Liver (tissue), 9 donors: ENCODE data around the gene CARTPT. TPM values are rescaled to one million over a fixed set of nuclear protein-coding genes. Genes with fewer than 3 reads are reported as not detected.

ENCODE experiments used
- DNase-seq: peaks from one replicate; pipeline ENCODE4 v3.0.0-alpha.2; 2017; ENCODE audit warnings: low spot score
- H3K27ac ChIP-seq, 2 donors: one replicate each; pipeline ENCODE4 v1.7.0; 2013; ENCODE audit warnings: inconsistent platforms in 2 of 2, low read length in 2 of 2, control low read depth in 1 of 2, low read depth in 1 of 2, mild to moderate bottlenecking in 1 of 2
- H3K27me3 ChIP-seq, 4 donors: one replicate each; pipeline versions ENCODE4 v1.6.1 to v1.7.0; 2013; ENCODE audit warnings: low read length in 3 of 4, inconsistent platforms in 1 of 4, mild to moderate bottlenecking in 1 of 4, moderate library complexity in 1 of 4; ENCODE audit not compliant: control insufficient read depth in 4 of 4, insufficient read depth in 4 of 4
- H3K36me3 ChIP-seq, 4 donors: one replicate each; pipeline versions ENCODE4 v1.6.1 to v1.7.0; 2013; ENCODE audit warnings: low read length in 3 of 4, mild to moderate bottlenecking in 3 of 4, low read depth in 1 of 4, moderate library complexity in 1 of 4; ENCODE audit not compliant: control insufficient read depth in 4 of 4, insufficient read depth in 3 of 4
- H3K4me1 ChIP-seq, 4 donors: one replicate each; pipeline versions ENCODE4 v1.6.1 to v1.7.0; 2013; ENCODE audit warnings: low read length in 3 of 4, mild to moderate bottlenecking in 3 of 4, moderate library complexity in 1 of 4; ENCODE audit not compliant: control insufficient read depth in 4 of 4, insufficient read depth in 4 of 4
- H3K4me3 ChIP-seq, 3 donors: one replicate each; pipeline versions ENCODE4 v1.6.1 to v1.7.0; 2013; ENCODE audit warnings: low read length in 3 of 3, control low read depth in 1 of 3, low read depth in 1 of 3, mild to moderate bottlenecking in 1 of 3
- H3K9ac ChIP-seq, 2 donors: one replicate each; pipeline ENCODE4 v1.7.0; 2013; ENCODE audit warnings: low read length in 2 of 2, mild to moderate bottlenecking in 2 of 2, moderate library complexity in 2 of 2, control low read depth in 1 of 2, low read depth in 1 of 2
- H3K9me3 ChIP-seq, 4 donors: one replicate each; pipeline versions ENCODE4 v1.6.1 to v1.7.0; 2013; ENCODE audit warnings: low read length in 3 of 4; ENCODE audit not compliant: control insufficient read depth in 4 of 4
- ATF3 ChIP-seq: IDR thresholded peaks from 2 replicates; pipeline ENCODE4 v1.6.1; 2016; ENCODE audit warnings: antibody characterized with exemption
- CTCF ChIP-seq: fragments of 150-350 bp; IDR thresholded peaks from 2 replicates; pipeline ENCODE4 v1.5.1; 2017; ENCODE audit warnings: improper control_type of control experiment, low read depth, low read length; ENCODE audit not compliant: missing input control
- FOXA1 ChIP-seq: IDR thresholded peaks from 2 replicates; pipeline ENCODE4 v1.6.1; 2016; ENCODE audit warnings: antibody characterized with exemption
- FOXA2 ChIP-seq: IDR thresholded peaks from 2 replicates; pipeline ENCODE4 v1.6.1; 2016; ENCODE audit warnings: antibody characterized with exemption
- GABPA ChIP-seq, 2 donors: IDR thresholded peaks in 1 of 2; conservative IDR thresholded peaks in 1 of 2; 2 replicates each; pipeline ENCODE4 v1.6.1; 2016; ENCODE audit warnings: antibody characterized with exemption in 2 of 2, mild to moderate bottlenecking in 1 of 2, moderate library complexity in 1 of 2
- HNF4A ChIP-seq, 2 donors: conservative IDR thresholded peaks; 2 replicates each; pipeline ENCODE4 v1.6.1; 2016; ENCODE audit warnings: antibody characterized with exemption in 2 of 2, mild to moderate bottlenecking in 2 of 2
- HNF4G ChIP-seq: IDR thresholded peaks from 2 replicates; pipeline ENCODE4 v1.6.1; 2016; ENCODE audit warnings: antibody characterized with exemption
- JUND ChIP-seq, 2 donors: IDR thresholded peaks; 2 replicates each; pipeline ENCODE4 v1.6.1; 2016; ENCODE audit warnings: antibody characterized with exemption in 2 of 2
- MAX ChIP-seq: IDR thresholded peaks from 2 replicates; pipeline ENCODE4 v1.6.1; 2016; ENCODE audit warnings: antibody characterized with exemption
- NR2F2 ChIP-seq: IDR thresholded peaks from 2 replicates; pipeline ENCODE4 v1.6.1; 2016; ENCODE audit warnings: antibody characterized with exemption
- RAD21 ChIP-seq, 2 donors: IDR thresholded peaks; 2 replicates each; pipeline ENCODE4 v1.6.1; 2016; ENCODE audit warnings: antibody characterized with exemption in 2 of 2, mild to moderate bottlenecking in 2 of 2
- RXRA ChIP-seq, 2 donors: IDR thresholded peaks; 2 replicates each; pipeline ENCODE4 v1.6.1; 2017 to 2018; ENCODE audit warnings: antibody characterized with exemption in 2 of 2, mild to moderate bottlenecking in 1 of 2
- SP1 ChIP-seq: IDR thresholded peaks from 2 replicates; pipeline ENCODE4 v1.6.1; 2018; ENCODE audit warnings: antibody characterized with exemption, mild to moderate bottlenecking
- TAF1 ChIP-seq: conservative IDR thresholded peaks from 2 replicates; pipeline ENCODE4 v1.6.1; 2016; ENCODE audit warnings: antibody characterized with exemption, mild to moderate bottlenecking
- YY1 ChIP-seq: IDR thresholded peaks from 2 replicates; pipeline ENCODE4 v1.6.1; 2016; ENCODE audit warnings: antibody characterized with exemption, mild to moderate bottlenecking
- ZBTB33 ChIP-seq: IDR thresholded peaks from 2 replicates; pipeline ENCODE4 v1.6.1; 2016; ENCODE audit warnings: antibody characterized with exemption
- WGBS: extraction: QIAGEN DNeasy Blood & Tissue Kit; methylation state at CpG from one replicate; pipeline ENCODE4 v1.1.7; 2013; 5-methylcytosine and 5-hydroxymethylcytosine counted together
- polyA plus RNA-seq, 2 donors: library from polyadenylated mRNA; stranded (reverse) in 1 of 2; unstranded in 1 of 2; fragments of 200-250 nt in 1 of 2; fragments of >200 nt in 1 of 2; fragmentation: Nextera tagmentation in 1 of 2; extraction: Ambion mirVana in 1 of 2; gene quantifications; one replicate each; pipeline versions ENCODE4 v1.2.1 to v1.2.3, GENCODE V29; 2013 to 2015
- total RNA-seq, 2 donors: library from RNA; depleted of rRNA; stranded (reverse); fragments of >200 nt; gene quantifications; one replicate each; pipeline ENCODE4 v1.2.3, GENCODE V29; 2014
- TF ChIP-seq, protein P1 (sequence below): IDR thresholded peaks from 2 replicates; pipeline ENCODE4 v1.6.1; 2016; ENCODE audit warnings: antibody characterized with exemption, mild to moderate bottlenecking
- donor health status: healthy.
- donor health status: healthy.
- donor health status: healthy.
- donor health status: healthy.
- donor health status: healthy.

The CARTPT gene
- total and polyA plus RNA-seq, 4 donors = not detected

GRCh38 chr5:71752441-71753190 lies 33.5 kb downstream of the CARTPT start:
- H3K27me3 ChIP-seq = no peaks in the 10 kb centered on the region
- DNase-seq = no peak
- 85% methylated on average over 4 of the region's 4 CpGs for WGBS
- H3K9ac ChIP-seq = no peak overlapping the region
- no peak for TF ChIP-seq RXRA (IDR thresholded peaks at IDR 0.05)
- TF ChIP-seq MAX = no peak
- TF ChIP-seq GABPA (IDR thresholded peaks at IDR 0.05 in 1 of 2, conservative IDR thresholded peaks at IDR 0.05 in 1 of 2) = no peak
- no peak for TF ChIP-seq SP1
- no peak for TF ChIP-seq CTCF
- TF ChIP-seq, protein P1, sequence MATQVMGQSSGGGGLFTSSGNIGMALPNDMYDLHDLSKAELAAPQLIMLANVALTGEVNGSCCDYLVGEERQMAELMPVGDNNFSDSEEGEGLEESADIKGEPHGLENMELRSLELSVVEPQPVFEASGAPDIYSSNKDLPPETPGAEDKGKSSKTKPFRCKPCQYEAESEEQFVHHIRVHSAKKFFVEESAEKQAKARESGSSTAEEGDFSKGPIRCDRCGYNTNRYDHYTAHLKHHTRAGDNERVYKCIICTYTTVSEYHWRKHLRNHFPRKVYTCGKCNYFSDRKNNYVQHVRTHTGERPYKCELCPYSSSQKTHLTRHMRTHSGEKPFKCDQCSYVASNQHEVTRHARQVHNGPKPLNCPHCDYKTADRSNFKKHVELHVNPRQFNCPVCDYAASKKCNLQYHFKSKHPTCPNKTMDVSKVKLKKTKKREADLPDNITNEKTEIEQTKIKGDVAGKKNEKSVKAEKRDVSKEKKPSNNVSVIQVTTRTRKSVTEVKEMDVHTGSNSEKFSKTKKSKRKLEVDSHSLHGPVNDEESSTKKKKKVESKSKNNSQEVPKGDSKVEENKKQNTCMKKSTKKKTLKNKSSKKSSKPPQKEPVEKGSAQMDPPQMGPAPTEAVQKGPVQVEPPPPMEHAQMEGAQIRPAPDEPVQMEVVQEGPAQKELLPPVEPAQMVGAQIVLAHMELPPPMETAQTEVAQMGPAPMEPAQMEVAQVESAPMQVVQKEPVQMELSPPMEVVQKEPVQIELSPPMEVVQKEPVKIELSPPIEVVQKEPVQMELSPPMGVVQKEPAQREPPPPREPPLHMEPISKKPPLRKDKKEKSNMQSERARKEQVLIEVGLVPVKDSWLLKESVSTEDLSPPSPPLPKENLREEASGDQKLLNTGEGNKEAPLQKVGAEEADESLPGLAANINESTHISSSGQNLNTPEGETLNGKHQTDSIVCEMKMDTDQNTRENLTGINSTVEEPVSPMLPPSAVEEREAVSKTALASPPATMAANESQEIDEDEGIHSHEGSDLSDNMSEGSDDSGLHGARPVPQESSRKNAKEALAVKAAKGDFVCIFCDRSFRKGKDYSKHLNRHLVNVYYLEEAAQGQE = no peak
- no peak for TF ChIP-seq NR2F2
- TF ChIP-seq ATF3 = no peak
- no peak for TF ChIP-seq FOXA2
- no peak for TF ChIP-seq FOXA1
- H3K36me3 ChIP-seq = no peaks in the 10 kb centered on the region
- H3K4me3 ChIP-seq = no peak overlapping the region
- H3K4me1 ChIP-seq = peaks cover 0 to 4% (median 2%) of the 10 kb centered on the region in 4 donors
- no peak overlapping the region for H3K27ac ChIP-seq
- H3K9me3 ChIP-seq = no peaks in the 10 kb centered on the region

DNA sequence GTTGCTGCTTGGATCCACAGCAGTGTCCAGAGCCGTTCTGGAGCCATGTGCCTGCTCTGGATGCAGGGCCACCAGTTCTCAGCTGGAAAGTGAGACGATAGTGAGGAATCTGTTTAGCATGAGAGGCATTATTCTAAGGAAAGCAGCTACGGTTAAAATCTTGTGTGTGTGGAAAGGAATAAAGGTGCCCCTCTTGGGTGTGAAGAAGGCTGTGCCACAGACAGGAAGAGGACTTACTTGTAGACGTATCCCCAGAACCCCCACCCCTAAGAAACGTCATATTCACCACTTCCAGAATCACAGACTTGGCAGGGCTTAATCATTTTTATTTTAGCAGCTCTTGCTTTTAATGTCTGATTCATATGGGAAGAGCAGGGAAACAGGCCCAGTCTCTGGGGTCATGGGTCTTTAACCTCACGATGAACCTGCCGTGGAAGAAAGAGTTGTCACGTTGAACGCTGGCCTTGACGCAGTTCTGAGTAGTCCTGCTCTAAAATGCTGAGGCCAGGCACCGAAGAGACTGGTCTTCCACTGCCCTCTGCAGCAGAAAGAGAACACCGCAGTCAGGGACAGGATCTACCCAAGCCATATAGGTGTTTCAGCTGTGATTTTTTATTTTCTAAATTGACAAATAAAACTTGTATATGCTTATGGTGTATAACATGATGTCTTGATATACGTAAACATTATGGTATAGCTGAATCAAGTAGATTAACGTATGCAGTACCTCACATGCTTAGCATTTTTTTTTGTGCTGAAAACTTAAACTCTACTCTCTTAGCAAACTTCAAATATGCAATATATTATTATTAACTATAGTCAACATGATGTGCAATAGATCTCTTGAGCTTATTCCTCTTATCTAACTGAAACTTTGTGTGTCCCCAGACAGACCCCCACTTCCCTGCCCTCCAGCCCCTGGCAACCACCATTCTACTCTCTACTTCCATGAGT lies 38.8 kb downstream of the CARTPT start:
- Histone ChIP-seq H3K4me3 (no peak overlapping the region), H3K9me3 (no peaks in the 10 kb centered on the region), H3K9ac (peak overlapping the region in 1 of 2 donors; percentile 24), H3K27ac (no peak overlapping the region), H3K36me3 (no peaks in the 10 kb centered on the region), H3K4me1 (peaks cover 0 to 8% (median 4%) of the 10 kb centered on the region in 4 donors), H3K27me3 (no peaks in the 10 kb centered on the region)
- 21% methylated on average over 14 of the region's 14 CpGs for WGBS
- peak; percentile 50 for DNase-seq
- no peak for TF ChIP-seq GABPA (IDR thresholded peaks at IDR 0.05 in 1 of 2, conservative IDR thresholded peaks at IDR 0.05 in 1 of 2)
- peak; percentile 86 for TF ChIP-seq CTCF
- no peak for TF ChIP-seq TAF1
- no peak for TF ChIP-seq HNF4G
- peak; percentile 87 to 98 for TF ChIP-seq RXRA (IDR thresholded peaks at IDR 0.05)
- TF ChIP-seq NR2F2 = peak; percentile 78
- peak in 1 of 2 donors; percentile 53 for TF ChIP-seq JUND (IDR thresholded peaks at IDR 0.05)
- peak; percentile 96 to 99 for TF ChIP-seq RAD21 (IDR thresholded peaks at IDR 0.05)
- TF ChIP-seq SP1 = peak; percentile 65
- TF ChIP-seq ATF3 = no peak
- TF ChIP-seq HNF4A (conservative IDR thresholded peaks at IDR 0.05) = peak; percentile 25 to 41
- no peak for TF ChIP-seq YY1
- TF ChIP-seq FOXA1 = no peak
- no peak for TF ChIP-seq ZBTB33
- no peak for TF ChIP-seq MAX
